ENCODE results near the gene DNAH17. TPM values are rescaled to one million over a fixed set of nuclear protein-coding genes. Genes with fewer than 3 reads are reported as not detected.

Gene DNAH17
- total and polyA plus RNA-seq, 2 of the 8 experiments (the other 6 are each of a cell fraction or from before 2014, with no cell fraction given), result 0.14 to 0.67 TPM

DNA sequence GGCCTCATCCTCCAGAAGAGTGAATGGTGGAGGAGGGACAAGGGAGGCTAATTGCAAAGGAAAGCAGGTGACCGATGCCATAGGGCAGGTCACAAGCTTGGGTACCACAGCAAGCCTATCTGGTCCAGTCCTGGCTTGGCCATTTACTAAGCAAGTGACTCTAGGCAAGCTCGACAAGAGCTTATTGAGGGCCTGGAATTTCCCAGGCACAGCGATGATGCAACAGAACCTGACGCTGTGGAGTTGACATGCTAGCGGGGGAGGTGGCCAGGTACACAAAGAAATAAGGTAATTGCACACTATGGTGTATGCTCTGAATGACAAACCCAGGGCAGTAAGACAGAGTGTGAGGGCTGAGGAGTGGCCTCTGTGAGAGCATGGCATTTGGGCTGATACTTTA lies 100.2 kb downstream of the DNAH17 start:
- Histone ChIP-seq H3K4me1 (replicated peaks in 1 of 4; ENCODE audit: control insufficient read depth in 3 of 4, insufficient read depth in 4 of 4, low read length in 3 of 4) (no peaks in the 10 kb centered on the region), H2AFZ (ENCODE audit: low read length) (no peak overlapping the region), H3K9ac (replicated peaks in 1 of 4; ENCODE audit: extremely low read depth in 1 of 4, low read depth in 3 of 4, low read length in 3 of 4) (no peak overlapping the region; a peak in 2 of 7 replicates), H2BK120ac (replicated peaks; ENCODE audit: low read depth, low read length) (no peak overlapping the region), H4K5ac (ENCODE audit: insufficient read length, low read depth, low read length) (no peak overlapping the region), H2BK5ac (ENCODE audit: low read depth, low read length) (no peak overlapping the region), H3K9me3 (ENCODE audit: insufficient read depth in 2 of 2, low read depth in 1 of 2, low read length in 1 of 2) (no peaks in the 10 kb centered on the region), H3K56ac (replicated peaks; ENCODE audit: insufficient read length, low read depth, low read length) (no peak overlapping the region), H4K8ac (ENCODE audit: extremely low read depth, insufficient read depth, low read length) (no peak overlapping the region), H3K79me2 (ENCODE audit: control insufficient read depth in 1 of 2, insufficient read depth in 2 of 2, low read length in 2 of 2) (no peaks in the 10 kb centered on the region), H2BK20ac (ENCODE audit: low read length) (no peak overlapping the region), H3K79me1 (ENCODE audit: low read depth, low read length) (no peaks in the 10 kb centered on the region), H4K20me1 (replicated peaks in 1 of 2; ENCODE audit: control insufficient read depth in 1 of 2, insufficient read depth in 2 of 2, low read length in 2 of 2) (peaks cover 0 to 11% of the 10 kb centered on the region in 2 experiments), H3K36me3 (ENCODE audit: control insufficient read depth in 2 of 4, insufficient read depth in 4 of 4, low read length in 3 of 4) (no peaks in the 10 kb centered on the region), H3K23me2 (ENCODE audit: low read depth, low read length) (peaks cover 13% of the 10 kb centered on the region), H4K91ac (replicated peaks; ENCODE audit: insufficient read length, low read length) (no peak overlapping the region), H3K27ac (ENCODE audit: low read depth, low read length) (no peak overlapping the region), H3K4me3 (ENCODE audit: extremely low read depth in 1 of 4, insufficient read depth in 2 of 4, low read depth in 3 of 4, low read length in 4 of 4) (no peak overlapping the region), H3K18ac (ENCODE audit: extremely low read depth, low read length) (no peak overlapping the region), H2BK15ac (ENCODE audit: low read length) (no peak overlapping the region; the same call in 1 of the 2 replicates), H2AK5ac (ENCODE audit: low read depth, low read length) (no peak overlapping the region), H3K27me3 (replicated peaks in 1 of 4; ENCODE audit: control insufficient read depth in 3 of 4, extremely low read depth in 1 of 4, insufficient read depth in 3 of 4, low read length in 3 of 4) (no peaks in the 10 kb centered on the region), H3K4me2 (ENCODE audit: insufficient read depth in 1 of 2, low read depth in 2 of 2, low read length in 2 of 2) (no peak overlapping the region), H2BK12ac (ENCODE audit: low read depth, low read length) (no peak overlapping the region), H3K23ac (ENCODE audit: insufficient read length) (no peak overlapping the region), H3K4ac (replicated peaks; ENCODE audit: insufficient read length, low read depth, low read length) (no peak overlapping the region), H3K14ac (ENCODE audit: insufficient read length) (no peak overlapping the region)
- CTCF ChIA-PET (ENCODE audit: partially characterized antibody), result interaction anchor here (1.0 to 1.3 kb wide), 2 partner anchors 35 to 55 kb away, joined by 3 read pairs; no protein-coding TSS in a partner anchor
- FAIRE-seq (no peak), DNase-seq (ENCODE audit: low read depth in 1 of 2, low spot score in 2 of 2) (no peak)
- POLR2A ChIA-PET (ENCODE audit: partially characterized antibody), result no interaction called here
- WGBS, 2 experiments (ENCODE audit: extremely low coverage in 1 of 2, insufficient coverage in 1 of 2, insufficient read length in 1 of 2, insufficient replicate concordance in 2 of 2, low coverage in 1 of 2, low lambda C conversion rate in 2 of 2, missing lambda C conversion rate in 1 of 2), result 91% methylated on average over 5 of the region's 5 CpGs; no CpG with 5 or more reads in 1 of the 2 experiments
- TF ChIP-seq TEAD4 (IDR thresholded peaks at IDR 0.05; ENCODE audit: low read depth, low read length), result 0 out of 2 replicates have a peak, but pooled peaks have one; percentile 33
- TF ChIP-seq MAFK (IDR thresholded peaks at IDR 0.05; ENCODE audit: low read depth, low read length), result no peak
- TF ChIP-seq CEBPB (IDR thresholded peaks at IDR 0.05; ENCODE audit: low read depth, low read length), result 0 out of 2 replicates have a peak, but pooled peaks have one; percentile 60
- no peak for TF ChIP-seq CBX8 (IDR thresholded peaks at IDR 0.05; ENCODE audit: borderline replicate concordance, low read depth, low read length)
- no peak for TF ChIP-seq YY1 (IDR thresholded peaks at IDR 0.05; ENCODE audit: low read depth, low read length)
- no peak for TF ChIP-seq RNF2 (IDR thresholded peaks at IDR 0.05; ENCODE audit: borderline replicate concordance, low read depth, low read length, missing control alignments, poor library complexity, severe bottlenecking)
- no peak for TF ChIP-seq RFX5 (IDR thresholded peaks at IDR 0.05; ENCODE audit: borderline replicate concordance, low read depth, low read length)
- no peak for TF ChIP-seq CHD2 (IDR thresholded peaks at IDR 0.05; ENCODE audit: low read length)
- TF ChIP-seq SP4 (IDR thresholded peaks at IDR 0.05; ENCODE audit: low read length), result no peak
- TF ChIP-seq CHD1 (IDR thresholded peaks at IDR 0.05; ENCODE audit: low read depth, low read length), result no peak
- TF ChIP-seq, protein P1, sequence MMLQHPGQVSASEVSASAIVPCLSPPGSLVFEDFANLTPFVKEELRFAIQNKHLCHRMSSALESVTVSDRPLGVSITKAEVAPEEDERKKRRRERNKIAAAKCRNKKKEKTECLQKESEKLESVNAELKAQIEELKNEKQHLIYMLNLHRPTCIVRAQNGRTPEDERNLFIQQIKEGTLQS (IDR thresholded peaks at IDR 0.05; ENCODE audit: insufficient read depth, low read depth, low read length), result 0 out of 2 replicates have a peak, but pooled peaks have one; percentile 19
